GM23338 (cell line): ENCODE results near the gene SART3. TPM values are rescaled to one million over a fixed set of nuclear protein-coding genes. Genes with fewer than 3 reads are reported as not detected.
A peak's percentile ranks its signal among the peaks of the same experiment; 100 is the strongest.
"Not testable (repeated sequence)": the region's sequence is repeated elsewhere in the genome, so short reads cannot be mapped to it uniquely, and the experiment has no call there.

ENCODE experiments used
- ATAC-seq: fragments of 200-7000 bp; cut with Tn5 transposase; 3 replicates; pipeline ENCODE4 v1.9.1; 2020
- DNase-seq: peaks from one replicate; pipeline ENCODE4 v3.0.0-alpha.2; 2015; ENCODE audit warnings: low spot score
- H2AFZ ChIP-seq: fragments of 200-600 bp; sonication (generic); 2 replicates; pipeline ENCODE4 v1.8.0; 2016; ENCODE audit warnings: antibody characterized with exemption, mild to moderate bottlenecking, moderate library complexity
- H3F3A ChIP-seq: fragments of 200-600 bp; sonication (generic); replicated peaks from 2 replicates; pipeline ENCODE4 v1.8.0; 2017; ENCODE audit warnings: antibody characterized with exemption, mixed run types, low read depth
- H3K27ac ChIP-seq: fragments of 200-600 bp; sonication (generic); 2 replicates; pipeline ENCODE4 v1.6.1; 2016; ENCODE audit warnings: low read depth
- H3K27me3 ChIP-seq: fragments of 200-600 bp; sonication (generic); 2 replicates; pipeline ENCODE4 v1.8.0; 2016; ENCODE audit warnings: mild to moderate bottlenecking, mixed run types, moderate library complexity; ENCODE audit not compliant: insufficient read depth
- H3K36me3 ChIP-seq: fragments of 200-600 bp; sonication (generic); 2 replicates; pipeline ENCODE4 v1.8.0; 2016; ENCODE audit warnings: mild to moderate bottlenecking; ENCODE audit not compliant: insufficient read depth
- H3K4me1 ChIP-seq: fragments of 200-600 bp; sonication (generic); 2 replicates; pipeline ENCODE4 v1.8.0; 2016; ENCODE audit warnings: mild to moderate bottlenecking, moderate library complexity; ENCODE audit not compliant: insufficient read depth
- H3K4me2 ChIP-seq: fragments of 200-600 bp; sonication (generic); 2 replicates; pipeline ENCODE4 v1.7.1; 2017; ENCODE audit warnings: mixed run types
- H3K4me3 ChIP-seq: fragments of 200-600 bp; sonication (generic); 2 replicates; pipeline ENCODE4 v1.6.1; 2016; ENCODE audit warnings: mixed run types
- H3K79me2 ChIP-seq: fragments of 200-600 bp; sonication (generic); replicated peaks from 2 replicates; pipeline ENCODE4 v1.8.0; 2017; ENCODE audit warnings: mild to moderate bottlenecking; ENCODE audit not compliant: insufficient read depth
- H3K9me2 ChIP-seq: fragments of 200-600 bp; sonication (generic); 2 replicates; pipeline ENCODE4 v1.8.0; 2017; ENCODE audit not compliant: insufficient read depth
- H4K20me1 ChIP-seq: fragments of 200-600 bp; sonication (generic); replicated peaks from 2 replicates; pipeline ENCODE4 v1.8.0; 2017; ENCODE audit warnings: mild to moderate bottlenecking; ENCODE audit not compliant: insufficient read depth
- H3K27ac Mint-ChIP-seq: 2 replicates; pipeline ENCODE4 v1.8.0; 2020; ENCODE audit warnings: inconsistent platforms, mild to moderate bottlenecking, moderate library complexity, mixed read lengths
- H3K27me3 Mint-ChIP-seq: 3 replicates; pipeline ENCODE4 v1.8.0; 2022; ENCODE audit warnings: low read depth, mild to moderate bottlenecking, moderate library complexity, mixed read lengths, inconsistent platforms; ENCODE audit not compliant: insufficient read depth, poor library complexity
- H3K36me3 Mint-ChIP-seq: 3 replicates; pipeline ENCODE4 v1.8.0; 2021; ENCODE audit warnings: low read depth, mild to moderate bottlenecking, inconsistent platforms, moderate library complexity, mixed read lengths
- H3K4me1 Mint-ChIP-seq: 3 replicates; pipeline ENCODE4 v1.8.0; 2020; ENCODE audit warnings: mild to moderate bottlenecking, inconsistent platforms, mixed read lengths
- H3K4me3 Mint-ChIP-seq: 3 replicates; pipeline ENCODE4 v1.8.0; 2021; ENCODE audit warnings: moderate library complexity, mild to moderate bottlenecking, inconsistent platforms, mixed read lengths
- H3K9me3 Mint-ChIP-seq: 3 replicates; pipeline ENCODE4 v1.8.0; 2020; ENCODE audit warnings: moderate library complexity, mild to moderate bottlenecking, inconsistent platforms, mixed read lengths
- CREB1 ChIP-seq: fragments of 250-450 bp; sonication (Bioruptor Pico); IDR thresholded peaks from 2 replicates; pipeline ENCODE4 v1.5.0; 2020; ENCODE audit warnings: low read depth, mild to moderate bottlenecking, moderate library complexity
- EZH2 ChIP-seq: fragments of 200-600 bp; sonication (generic); IDR thresholded peaks from one replicate; pipeline ENCODE4 v1.8.0; 2017; ENCODE audit warnings: antibody characterized with exemption, mild to moderate bottlenecking, low read depth; ENCODE audit not compliant: unreplicated experiment
- JUNB ChIP-seq: IDR thresholded peaks from one replicate; pipeline ENCODE4 v1.6.1; 2016; ENCODE audit warnings: antibody characterized with exemption; ENCODE audit not compliant: unreplicated experiment
- POLR2AphosphoS5 ChIP-seq: IDR thresholded peaks from 2 replicates; pipeline ENCODE4 v1.6.1; 2016; ENCODE audit warnings: antibody characterized with exemption, low read depth
- STAT1 ChIP-seq: IDR thresholded peaks from one replicate; pipeline ENCODE4 v1.6.1; 2016; ENCODE audit warnings: antibody characterized with exemption; ENCODE audit not compliant: unreplicated experiment
- ZNF331 ChIP-seq: fragments of 250-450 bp; sonication (Bioruptor Pico); IDR thresholded peaks from 2 replicates; pipeline ENCODE4 v1.5.0; 2020; ENCODE audit warnings: low read depth, mild to moderate bottlenecking, moderate library complexity
- polyA plus RNA-seq: library from polyadenylated mRNA; unstranded; fragments of >200 nt; fragmentation: Nextera tagmentation; extraction: Ambion mirVana; gene quantifications from 2 replicates; pipeline ENCODE4 v1.2.1, GENCODE V29; 2016
- total RNA-seq: library from RNA; depleted of rRNA; stranded (reverse); fragments of >200 nt; shearing (Covaris generic); gene quantifications from 2 replicates; pipeline ENCODE4 v1.2.3, GENCODE V29; 2014
- TF ChIP-seq, protein P1 (sequence below), 2 experiments: fragments of 200-600 bp in 1 of 2; sonication (generic) in 1 of 2; conservative IDR thresholded peaks; 2 replicates each; pipeline versions ENCODE4 v1.5.1 to v1.6.1; 2016 to 2017; ENCODE audit warnings: antibody characterized with exemption in 2 of 2, low read depth in 2 of 2, mild to moderate bottlenecking in 2 of 2, moderate library complexity in 1 of 2
- TF ChIP-seq, protein P2 (sequence below): IDR thresholded peaks from 2 replicates; pipeline ENCODE4 v1.6.1; 2016; ENCODE audit warnings: antibody characterized with exemption
- TF ChIP-seq, protein P3 (sequence below): IDR thresholded peaks from one replicate; pipeline ENCODE4 v1.6.1; 2018; ENCODE audit warnings: antibody characterized with exemption; ENCODE audit not compliant: unreplicated experiment

Gene SART3
- total and polyA plus RNA-seq, 2 experiments from 2014 or later = 49.8 to 112 TPM

DNA sequence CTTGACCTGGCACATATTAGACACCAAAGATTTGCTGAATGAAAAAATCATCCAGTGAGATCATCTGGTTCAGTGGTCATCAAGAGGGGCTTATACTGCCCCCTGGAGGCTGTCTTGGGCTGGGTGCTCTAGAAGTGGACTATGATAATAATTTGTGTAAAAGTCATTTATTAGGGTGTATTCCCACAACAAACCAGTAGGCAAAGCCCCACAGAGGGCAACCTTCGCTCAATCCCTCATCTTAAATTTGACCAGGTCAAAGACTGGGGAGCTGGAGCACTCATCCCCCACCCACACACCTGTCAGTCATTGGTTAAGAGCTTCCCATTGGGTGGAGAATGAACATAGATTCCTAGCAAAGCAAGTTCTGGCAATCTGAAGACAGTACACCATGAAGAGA lies 65.9 kb downstream of the SART3 start:
- no peak overlapping the region for H3K4me3 Mint-ChIP-seq
- no peaks in the 10 kb centered on the region for H3K4me1 Mint-ChIP-seq
- ATAC-seq = peak; percentile 84
- Histone ChIP-seq H3K4me3 (no peak overlapping the region), H2AFZ (peak overlapping the region; percentile 34; the same call in 1 of the 2 replicates), H3K27ac (no peak overlapping the region), H3K9me2 (no peaks in the 10 kb centered on the region; the same call in 1 of the 2 replicates), H3K4me2 (no peak overlapping the region), H3K79me2 (no peaks in the 10 kb centered on the region), H3F3A (no peaks in the 10 kb centered on the region), H3K27me3 (no peaks in the 10 kb centered on the region), H3K36me3 (no peaks in the 10 kb centered on the region), H4K20me1 (no peaks in the 10 kb centered on the region), H3K4me1 (no peaks in the 10 kb centered on the region)
- no peaks in the 10 kb centered on the region for H3K27me3 Mint-ChIP-seq
- DNase-seq = peak; percentile 86
- H3K36me3 Mint-ChIP-seq = no peaks in the 10 kb centered on the region
- no peak for TF ChIP-seq EZH2
- no peak for TF ChIP-seq ZNF331 (CRISPR knock-in tag)
- TF ChIP-seq, protein P1, sequence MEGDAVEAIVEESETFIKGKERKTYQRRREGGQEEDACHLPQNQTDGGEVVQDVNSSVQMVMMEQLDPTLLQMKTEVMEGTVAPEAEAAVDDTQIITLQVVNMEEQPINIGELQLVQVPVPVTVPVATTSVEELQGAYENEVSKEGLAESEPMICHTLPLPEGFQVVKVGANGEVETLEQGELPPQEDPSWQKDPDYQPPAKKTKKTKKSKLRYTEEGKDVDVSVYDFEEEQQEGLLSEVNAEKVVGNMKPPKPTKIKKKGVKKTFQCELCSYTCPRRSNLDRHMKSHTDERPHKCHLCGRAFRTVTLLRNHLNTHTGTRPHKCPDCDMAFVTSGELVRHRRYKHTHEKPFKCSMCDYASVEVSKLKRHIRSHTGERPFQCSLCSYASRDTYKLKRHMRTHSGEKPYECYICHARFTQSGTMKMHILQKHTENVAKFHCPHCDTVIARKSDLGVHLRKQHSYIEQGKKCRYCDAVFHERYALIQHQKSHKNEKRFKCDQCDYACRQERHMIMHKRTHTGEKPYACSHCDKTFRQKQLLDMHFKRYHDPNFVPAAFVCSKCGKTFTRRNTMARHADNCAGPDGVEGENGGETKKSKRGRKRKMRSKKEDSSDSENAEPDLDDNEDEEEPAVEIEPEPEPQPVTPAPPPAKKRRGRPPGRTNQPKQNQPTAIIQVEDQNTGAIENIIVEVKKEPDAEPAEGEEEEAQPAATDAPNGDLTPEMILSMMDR (conservative IDR thresholded peaks at IDR 0.05; ENCODE audit: low read depth in 2 of 2) = peak; percentile 85 to 99
- no peak for TF ChIP-seq JUNB
- no peak for TF ChIP-seq POLR2AphosphoS5
- no peaks in the 10 kb centered on the region for H3K9me3 Mint-ChIP-seq
- H3K27ac Mint-ChIP-seq = no peak overlapping the region

DNA sequence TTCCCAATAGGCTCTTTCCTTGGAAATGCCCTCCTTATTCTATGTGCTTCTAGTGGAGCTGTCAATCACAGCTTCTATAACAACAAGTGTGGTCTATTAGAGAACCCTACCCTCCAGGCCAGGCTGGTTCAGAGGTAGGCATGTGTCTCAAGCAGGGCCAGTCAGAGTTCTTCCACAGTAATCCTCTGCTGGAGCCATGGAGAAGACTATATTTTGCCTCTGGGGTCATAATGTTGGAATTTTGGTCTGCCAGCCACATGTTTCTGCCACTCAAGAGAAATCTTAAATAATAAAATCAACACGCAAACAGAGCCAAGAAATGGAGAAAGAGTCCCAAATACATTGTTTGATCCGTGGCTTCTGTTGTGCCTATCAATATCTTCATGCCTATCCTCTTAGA lies 69.7 kb downstream of the SART3 start:
- H3K27me3 Mint-ChIP-seq = no peaks in the 10 kb centered on the region
- H3K36me3 Mint-ChIP-seq = peaks cover 2% of the 10 kb centered on the region; the same call in 1 of the 3 replicates
- no peak for TF ChIP-seq JUNB
- TF ChIP-seq, protein P2, sequence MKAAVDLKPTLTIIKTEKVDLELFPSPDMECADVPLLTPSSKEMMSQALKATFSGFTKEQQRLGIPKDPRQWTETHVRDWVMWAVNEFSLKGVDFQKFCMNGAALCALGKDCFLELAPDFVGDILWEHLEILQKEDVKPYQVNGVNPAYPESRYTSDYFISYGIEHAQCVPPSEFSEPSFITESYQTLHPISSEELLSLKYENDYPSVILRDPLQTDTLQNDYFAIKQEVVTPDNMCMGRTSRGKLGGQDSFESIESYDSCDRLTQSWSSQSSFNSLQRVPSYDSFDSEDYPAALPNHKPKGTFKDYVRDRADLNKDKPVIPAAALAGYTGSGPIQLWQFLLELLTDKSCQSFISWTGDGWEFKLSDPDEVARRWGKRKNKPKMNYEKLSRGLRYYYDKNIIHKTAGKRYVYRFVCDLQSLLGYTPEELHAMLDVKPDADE = no peak
- TF ChIP-seq CREB1 (CRISPR knock-in tag) = no peak
- TF ChIP-seq, protein P1 (conservative IDR thresholded peaks at IDR 0.05; ENCODE audit: low read depth in 2 of 2) = no peak
- no peak for TF ChIP-seq ZNF331 (CRISPR knock-in tag)
- TF ChIP-seq, protein P3, sequence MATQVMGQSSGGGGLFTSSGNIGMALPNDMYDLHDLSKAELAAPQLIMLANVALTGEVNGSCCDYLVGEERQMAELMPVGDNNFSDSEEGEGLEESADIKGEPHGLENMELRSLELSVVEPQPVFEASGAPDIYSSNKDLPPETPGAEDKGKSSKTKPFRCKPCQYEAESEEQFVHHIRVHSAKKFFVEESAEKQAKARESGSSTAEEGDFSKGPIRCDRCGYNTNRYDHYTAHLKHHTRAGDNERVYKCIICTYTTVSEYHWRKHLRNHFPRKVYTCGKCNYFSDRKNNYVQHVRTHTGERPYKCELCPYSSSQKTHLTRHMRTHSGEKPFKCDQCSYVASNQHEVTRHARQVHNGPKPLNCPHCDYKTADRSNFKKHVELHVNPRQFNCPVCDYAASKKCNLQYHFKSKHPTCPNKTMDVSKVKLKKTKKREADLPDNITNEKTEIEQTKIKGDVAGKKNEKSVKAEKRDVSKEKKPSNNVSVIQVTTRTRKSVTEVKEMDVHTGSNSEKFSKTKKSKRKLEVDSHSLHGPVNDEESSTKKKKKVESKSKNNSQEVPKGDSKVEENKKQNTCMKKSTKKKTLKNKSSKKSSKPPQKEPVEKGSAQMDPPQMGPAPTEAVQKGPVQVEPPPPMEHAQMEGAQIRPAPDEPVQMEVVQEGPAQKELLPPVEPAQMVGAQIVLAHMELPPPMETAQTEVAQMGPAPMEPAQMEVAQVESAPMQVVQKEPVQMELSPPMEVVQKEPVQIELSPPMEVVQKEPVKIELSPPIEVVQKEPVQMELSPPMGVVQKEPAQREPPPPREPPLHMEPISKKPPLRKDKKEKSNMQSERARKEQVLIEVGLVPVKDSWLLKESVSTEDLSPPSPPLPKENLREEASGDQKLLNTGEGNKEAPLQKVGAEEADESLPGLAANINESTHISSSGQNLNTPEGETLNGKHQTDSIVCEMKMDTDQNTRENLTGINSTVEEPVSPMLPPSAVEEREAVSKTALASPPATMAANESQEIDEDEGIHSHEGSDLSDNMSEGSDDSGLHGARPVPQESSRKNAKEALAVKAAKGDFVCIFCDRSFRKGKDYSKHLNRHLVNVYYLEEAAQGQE = no peak
- TF ChIP-seq STAT1 = no peak
- H3K9me3 Mint-ChIP-seq = peaks cover 17% of the 10 kb centered on the region
- Histone ChIP-seq H3K36me3 (no peaks in the 10 kb centered on the region), H3K4me1 (no peaks in the 10 kb centered on the region), H3K9me2 (no peaks in the 10 kb centered on the region; the same call in 1 of the 2 replicates), H3F3A (no peaks in the 10 kb centered on the region), H3K4me2 (no peak overlapping the region), H2AFZ (no peak overlapping the region), H3K79me2 (no peaks in the 10 kb centered on the region), H4K20me1 (no peaks in the 10 kb centered on the region), H3K27ac (no peak overlapping the region), H3K4me3 (no peak overlapping the region), H3K27me3 (no peaks in the 10 kb centered on the region)
- ATAC-seq = no peak
- H3K4me1 Mint-ChIP-seq = no peaks in the 10 kb centered on the region
- no peak overlapping the region for H3K27ac Mint-ChIP-seq
- H3K4me3 Mint-ChIP-seq = no peak overlapping the region
- DNase-seq = no peak

DNA sequence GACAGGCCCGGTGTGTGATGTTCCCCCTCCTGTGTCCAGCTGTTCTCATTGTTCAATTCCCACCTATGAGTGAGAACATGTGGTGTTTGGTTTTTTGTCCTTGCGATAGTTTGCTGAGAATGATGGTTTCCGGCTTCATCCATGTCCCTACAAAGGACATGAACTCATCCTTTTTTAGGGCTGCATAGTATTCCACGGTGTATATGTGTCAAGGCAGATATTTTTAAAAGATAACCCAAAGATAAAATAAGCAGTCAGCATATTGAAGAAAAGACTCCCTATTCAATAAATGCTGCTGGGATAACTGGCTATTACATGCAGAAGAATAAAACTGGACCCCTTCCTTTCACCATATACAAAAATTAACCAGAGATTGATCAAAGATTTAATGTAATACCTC lies 73.9 kb downstream of the SART3 start:
- not testable (repeated sequence) for H3K27me3 ChIP-seq, H3K79me2 ChIP-seq, H3K27me3 Mint-ChIP-seq, H3K9me2 ChIP-seq, H4K20me1 ChIP-seq, H2AFZ ChIP-seq, H3K27ac ChIP-seq, H3K36me3 Mint-ChIP-seq, H3K4me1 ChIP-seq, H3K36me3 ChIP-seq, ATAC-seq, DNase-seq, H3K27ac Mint-ChIP-seq, H3F3A ChIP-seq, H3K4me3 ChIP-seq, H3K4me3 Mint-ChIP-seq, H3K4me2 ChIP-seq
- Mint-ChIP-seq H3K9me3 (peaks cover 17% of the 10 kb centered on the region), H3K4me1 (peaks cover 10% of the 10 kb centered on the region)
